GM23338 (cell line): ENCODE measurements around the gene IL9. TPM values are rescaled to one million over a fixed set of nuclear protein-coding genes. Genes with fewer than 3 reads are reported as not detected.

Experiments
- ATAC-seq: fragments of 200-7000 bp; cut with Tn5 transposase; 3 replicates; pipeline ENCODE4 v1.9.1; 2020
- DNase-seq: peaks from one replicate; pipeline ENCODE4 v3.0.0-alpha.2; 2015; ENCODE audit warnings: low spot score
- H2AFZ ChIP-seq: fragments of 200-600 bp; sonication (generic); 2 replicates; pipeline ENCODE4 v1.8.0; 2016; ENCODE audit warnings: antibody characterized with exemption, mild to moderate bottlenecking, moderate library complexity
- H3F3A ChIP-seq: fragments of 200-600 bp; sonication (generic); replicated peaks from 2 replicates; pipeline ENCODE4 v1.8.0; 2017; ENCODE audit warnings: antibody characterized with exemption, mixed run types, low read depth
- H3K27ac ChIP-seq: fragments of 200-600 bp; sonication (generic); 2 replicates; pipeline ENCODE4 v1.6.1; 2016; ENCODE audit warnings: low read depth
- H3K27me3 ChIP-seq: fragments of 200-600 bp; sonication (generic); 2 replicates; pipeline ENCODE4 v1.8.0; 2016; ENCODE audit warnings: mild to moderate bottlenecking, mixed run types, moderate library complexity; ENCODE audit not compliant: insufficient read depth
- H3K36me3 ChIP-seq: fragments of 200-600 bp; sonication (generic); 2 replicates; pipeline ENCODE4 v1.8.0; 2016; ENCODE audit warnings: mild to moderate bottlenecking; ENCODE audit not compliant: insufficient read depth
- H3K4me1 ChIP-seq: fragments of 200-600 bp; sonication (generic); 2 replicates; pipeline ENCODE4 v1.8.0; 2016; ENCODE audit warnings: mild to moderate bottlenecking, moderate library complexity; ENCODE audit not compliant: insufficient read depth
- H3K4me2 ChIP-seq: fragments of 200-600 bp; sonication (generic); 2 replicates; pipeline ENCODE4 v1.7.1; 2017; ENCODE audit warnings: mixed run types
- H3K4me3 ChIP-seq: fragments of 200-600 bp; sonication (generic); 2 replicates; pipeline ENCODE4 v1.6.1; 2016; ENCODE audit warnings: mixed run types
- H3K79me2 ChIP-seq: fragments of 200-600 bp; sonication (generic); replicated peaks from 2 replicates; pipeline ENCODE4 v1.8.0; 2017; ENCODE audit warnings: mild to moderate bottlenecking; ENCODE audit not compliant: insufficient read depth
- H3K9me2 ChIP-seq: fragments of 200-600 bp; sonication (generic); 2 replicates; pipeline ENCODE4 v1.8.0; 2017; ENCODE audit not compliant: insufficient read depth
- H4K20me1 ChIP-seq: fragments of 200-600 bp; sonication (generic); replicated peaks from 2 replicates; pipeline ENCODE4 v1.8.0; 2017; ENCODE audit warnings: mild to moderate bottlenecking; ENCODE audit not compliant: insufficient read depth
- H3K27ac Mint-ChIP-seq: 2 replicates; pipeline ENCODE4 v1.8.0; 2020; ENCODE audit warnings: inconsistent platforms, mild to moderate bottlenecking, moderate library complexity, mixed read lengths
- H3K27me3 Mint-ChIP-seq: 3 replicates; pipeline ENCODE4 v1.8.0; 2022; ENCODE audit warnings: low read depth, mild to moderate bottlenecking, moderate library complexity, mixed read lengths, inconsistent platforms; ENCODE audit not compliant: insufficient read depth, poor library complexity
- H3K36me3 Mint-ChIP-seq: 3 replicates; pipeline ENCODE4 v1.8.0; 2021; ENCODE audit warnings: low read depth, mild to moderate bottlenecking, inconsistent platforms, moderate library complexity, mixed read lengths
- H3K4me1 Mint-ChIP-seq: 3 replicates; pipeline ENCODE4 v1.8.0; 2020; ENCODE audit warnings: mild to moderate bottlenecking, inconsistent platforms, mixed read lengths
- H3K4me3 Mint-ChIP-seq: 3 replicates; pipeline ENCODE4 v1.8.0; 2021; ENCODE audit warnings: moderate library complexity, mild to moderate bottlenecking, inconsistent platforms, mixed read lengths
- H3K9me3 Mint-ChIP-seq: 3 replicates; pipeline ENCODE4 v1.8.0; 2020; ENCODE audit warnings: moderate library complexity, mild to moderate bottlenecking, inconsistent platforms, mixed read lengths
- CREB1 ChIP-seq: fragments of 250-450 bp; sonication (Bioruptor Pico); IDR thresholded peaks from 2 replicates; pipeline ENCODE4 v1.5.0; 2020; ENCODE audit warnings: low read depth, mild to moderate bottlenecking, moderate library complexity
- CTCF ChIP-seq, 2 experiments: fragments of 200-600 bp in 1 of 2; sonication (generic) in 1 of 2; conservative IDR thresholded peaks; 2 replicates each; pipeline versions ENCODE4 v1.5.1 to v1.6.1; 2016 to 2017; ENCODE audit warnings: antibody characterized with exemption in 2 of 2, low read depth in 2 of 2, mild to moderate bottlenecking in 2 of 2, moderate library complexity in 1 of 2
- ETS1 ChIP-seq: IDR thresholded peaks from 2 replicates; pipeline ENCODE4 v1.6.1; 2016; ENCODE audit warnings: antibody characterized with exemption
- EZH2 ChIP-seq: fragments of 200-600 bp; sonication (generic); IDR thresholded peaks from one replicate; pipeline ENCODE4 v1.8.0; 2017; ENCODE audit warnings: antibody characterized with exemption, mild to moderate bottlenecking, low read depth; ENCODE audit not compliant: unreplicated experiment
- EZH2phosphoT487 ChIP-seq: fragments of 200-600 bp; sonication (generic); IDR thresholded peaks from one replicate; pipeline ENCODE4 v1.8.1; 2018; ENCODE audit warnings: antibody characterized with exemption; ENCODE audit not compliant: unreplicated experiment
- JUNB ChIP-seq: IDR thresholded peaks from one replicate; pipeline ENCODE4 v1.6.1; 2016; ENCODE audit warnings: antibody characterized with exemption; ENCODE audit not compliant: unreplicated experiment
- NANOG ChIP-seq: IDR thresholded peaks from 2 replicates; pipeline ENCODE4 v1.6.1; 2016; ENCODE audit warnings: antibody characterized with exemption, borderline replicate concordance
- POLR2AphosphoS5 ChIP-seq: IDR thresholded peaks from 2 replicates; pipeline ENCODE4 v1.6.1; 2016; ENCODE audit warnings: antibody characterized with exemption, low read depth
- REST ChIP-seq: IDR thresholded peaks from one replicate; pipeline ENCODE4 v1.6.1; 2018; ENCODE audit warnings: antibody characterized with exemption; ENCODE audit not compliant: unreplicated experiment
- STAT1 ChIP-seq: IDR thresholded peaks from one replicate; pipeline ENCODE4 v1.6.1; 2016; ENCODE audit warnings: antibody characterized with exemption; ENCODE audit not compliant: unreplicated experiment
- ZNF114 ChIP-seq: fragments of 250-450 bp; sonication (Bioruptor Pico); IDR thresholded peaks from 2 replicates; pipeline ENCODE4 v1.5.0; 2020; ENCODE audit warnings: mild to moderate bottlenecking, moderate library complexity
- ZNF331 ChIP-seq: fragments of 250-450 bp; sonication (Bioruptor Pico); IDR thresholded peaks from 2 replicates; pipeline ENCODE4 v1.5.0; 2020; ENCODE audit warnings: low read depth, mild to moderate bottlenecking, moderate library complexity
- ZNF462 ChIP-seq: fragments of 250-450 bp; sonication (Bioruptor Pico); IDR thresholded peaks from 2 replicates; pipeline ENCODE4 v1.5.0; 2020; ENCODE audit warnings: mild to moderate bottlenecking, moderate library complexity
- polyA plus RNA-seq: library from polyadenylated mRNA; unstranded; fragments of >200 nt; fragmentation: Nextera tagmentation; extraction: Ambion mirVana; gene quantifications from 2 replicates; pipeline ENCODE4 v1.2.1, GENCODE V29; 2016
- total RNA-seq: library from RNA; depleted of rRNA; stranded (reverse); fragments of >200 nt; shearing (Covaris generic); gene quantifications from 2 replicates; pipeline ENCODE4 v1.2.3, GENCODE V29; 2014

Gene IL9
- total and polyA plus RNA-seq, 2 experiments from 2014 or later: not detected

- H3K4me3 ChIP-seq: no peak overlapping the region
- Mint-ChIP-seq H3K27me3 (no peaks in the 10 kb centered on the region), H3K36me3 (no peaks in the 10 kb centered on the region), H3K4me1 (peaks cover 6% of the 10 kb centered on the region), H3K27ac (no peak overlapping the region), H3K4me3 (no peak overlapping the region), H3K9me3 (no peaks in the 10 kb centered on the region)
- TF ChIP-seq ZNF462 (no peak), JUNB (no peak), STAT1 (no peak), REST (no peak), EZH2phosphoT487 (no peak), ZNF114 (CRISPR knock-in tag) (no peak), CTCF (conservative IDR thresholded peaks at IDR 0.05; ENCODE audit: low read depth in 2 of 2) (no peak), ZNF331 (CRISPR knock-in tag) (no peak), NANOG (no peak), EZH2 (no peak), POLR2AphosphoS5 (no peak), CREB1 (CRISPR knock-in tag) (no peak), ETS1 (no peak)
- H3K9me2 ChIP-seq: no peaks in the 10 kb centered on the region
- DNase-seq: peak; percentile 7
- H3K27ac ChIP-seq: no peak overlapping the region
- ATAC-seq: no peak
- H3K4me2 ChIP-seq: no peak overlapping the region
- no peaks in the 10 kb centered on the region for H3K27me3 ChIP-seq
- no peaks in the 10 kb centered on the region for H3K4me1 ChIP-seq
- H2AFZ ChIP-seq: no peak overlapping the region
- no peaks in the 10 kb centered on the region; the same call in 1 of the 2 replicates for H4K20me1 ChIP-seq
- H3F3A ChIP-seq: no peaks in the 10 kb centered on the region
- H3K79me2 ChIP-seq: no peaks in the 10 kb centered on the region
- no peaks in the 10 kb centered on the region for H3K36me3 ChIP-seq
Measured at GRCh38 chr5:135942202-135942771, 46.6 kb upstream of the IL9 start.
